Epithelial cell of proximal tubule (primary cell): Measurements from ENCODE around the gene PCDHGC4. TPM values are rescaled to one million over a fixed set of nuclear protein-coding genes. Genes with fewer than 3 reads are reported as not detected.

Source experiments
- DNase-seq: peaks from one replicate; pipeline ENCODE4 v3.0.0-alpha.2; 2011; ENCODE audit warnings: low read depth
- H3K4me3 ChIP-seq: 2 replicates; pipeline ENCODE4 v1.5.1; 2011; ENCODE audit warnings: low read depth, mild to moderate bottlenecking, low read length
- CTCF ChIP-seq: conservative IDR thresholded peaks from 2 replicates; pipeline ENCODE4 v1.5.1; 2012; ENCODE audit warnings: low read depth, mild to moderate bottlenecking, low read length
- total RNA-seq: library from RNA; depleted of rRNA; stranded (reverse); fragments of >200 nt; gene quantifications from 2 replicates; pipeline ENCODE4 v1.2.3, GENCODE V29; 2015

Gene PCDHGC4
- total RNA-seq, 1 donor from 2014 or later: 0.46 TPM

- H3K4me3 ChIP-seq: peak within 1 kb of the TSS; percentile 71
- DNase-seq: peak; percentile 80
- peak; percentile 44 for TF ChIP-seq CTCF
Observed at GRCh38 chr5:141475625-141476131, 9.2 kb upstream of the PCDHGC4 start, which contains the start of gene PCDHGC3. PCDHGC3 (plus strand) TSS chr5:141475966; CDS start chr5:141476117, 151 bp downstream.

- peak overlapping the region; percentile 71 for H3K4me3 ChIP-seq
- peak; percentile 32 for DNase-seq
Observed at GRCh38 chr5:141476132-141476911, 8.5 kb upstream of the PCDHGC4 start.

GRCh38 chr5:141477044-141477575 is 7.7 kb upstream of the PCDHGC4 start:
- TF ChIP-seq CTCF: no peak
- DNase-seq: no peak
- H3K4me3 ChIP-seq: peak overlapping the region; percentile 71

More at GRCh38 chr5:141476132-141476911, 8.5 kb upstream of the PCDHGC4 start:
- TF ChIP-seq CTCF: no peak

DNA sequence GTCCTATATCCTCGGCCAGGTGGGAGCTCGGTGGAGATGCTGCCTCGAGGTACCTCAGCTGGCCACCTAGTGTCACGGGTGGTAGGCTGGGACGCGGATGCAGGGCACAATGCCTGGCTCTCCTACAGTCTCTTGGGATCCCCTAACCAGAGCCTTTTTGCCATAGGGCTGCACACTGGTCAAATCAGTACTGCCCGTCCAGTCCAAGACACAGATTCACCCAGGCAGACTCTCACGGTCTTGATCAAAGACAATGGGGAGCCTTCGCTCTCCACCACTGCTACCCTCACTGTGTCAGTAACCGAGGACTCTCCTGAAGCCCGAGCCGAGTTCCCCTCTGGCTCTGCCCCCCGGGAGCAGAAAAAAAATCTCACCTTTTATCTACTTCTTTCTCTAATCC is 7.0 kb upstream of the PCDHGC4 start:
- TF ChIP-seq CTCF: no peak
- no peak for DNase-seq
- no peak overlapping the region for H3K4me3 ChIP-seq

DNA sequence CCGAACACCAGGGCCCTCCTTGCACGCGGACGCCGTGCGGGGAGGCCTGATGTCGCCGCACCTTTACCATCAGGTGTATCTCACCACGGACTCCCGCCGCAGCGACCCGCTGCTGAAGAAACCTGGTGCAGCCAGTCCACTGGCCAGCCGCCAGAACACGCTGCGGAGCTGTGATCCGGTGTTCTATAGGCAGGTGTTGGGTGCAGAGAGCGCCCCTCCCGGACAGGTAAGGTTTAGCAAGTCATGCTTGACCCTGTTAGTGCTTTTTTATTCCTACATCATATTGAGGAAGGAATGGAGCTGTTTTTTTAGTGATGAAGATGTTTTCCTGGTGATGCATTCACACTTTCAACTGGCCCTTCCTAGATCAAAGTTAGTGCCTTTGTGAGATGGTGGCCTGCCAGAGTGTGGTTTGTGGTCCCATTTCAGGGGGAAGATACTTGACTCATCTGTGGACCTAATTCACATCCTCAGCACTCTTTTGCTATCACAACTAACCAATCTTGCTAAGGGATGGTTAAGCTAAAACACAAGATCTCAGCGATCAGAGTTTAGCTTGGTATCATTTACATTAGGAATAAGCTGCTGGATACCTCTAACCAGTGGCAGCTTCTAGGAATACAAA is 6.4 kb upstream of the PCDHGC4 start:
- H3K4me3 ChIP-seq: no peak overlapping the region
- no peak for DNase-seq
- TF ChIP-seq CTCF: peak; percentile 34

GRCh38 chr5:141479776-141480175 is 5.1 kb upstream of the PCDHGC4 start:
- no peak overlapping the region for H3K4me3 ChIP-seq
- DNase-seq: no peak
- no peak for TF ChIP-seq CTCF
